Epithelial cell of esophagus (primary cell): Measurements from ENCODE around the gene PDCD11.
A peak's percentile ranks its signal among the peaks of the same experiment; 100 is the strongest.
"Not testable (repeated sequence)": the region's sequence is repeated elsewhere in the genome, so short reads cannot be mapped to it uniquely, and the experiment has no call there.

Experiments
- DNase-seq: peaks from one replicate; pipeline ENCODE4 v3.0.0; 2010; ENCODE audit warnings: low read depth
- H3K4me3 ChIP-seq: 2 replicates; pipeline ENCODE4 v1.5.1; 2011; ENCODE audit warnings: mild to moderate bottlenecking, low read length, control low read depth
- TF ChIP-seq, protein P1 (sequence below): IDR thresholded peaks from 2 replicates; pipeline ENCODE4 v1.5.1; 2011; ENCODE audit warnings: low read depth, mild to moderate bottlenecking, low read length, control low read depth, inconsistent platforms; ENCODE audit not compliant: insufficient read depth; ENCODE audit errors: missing control alignments

PDCD11 gene

DNA sequence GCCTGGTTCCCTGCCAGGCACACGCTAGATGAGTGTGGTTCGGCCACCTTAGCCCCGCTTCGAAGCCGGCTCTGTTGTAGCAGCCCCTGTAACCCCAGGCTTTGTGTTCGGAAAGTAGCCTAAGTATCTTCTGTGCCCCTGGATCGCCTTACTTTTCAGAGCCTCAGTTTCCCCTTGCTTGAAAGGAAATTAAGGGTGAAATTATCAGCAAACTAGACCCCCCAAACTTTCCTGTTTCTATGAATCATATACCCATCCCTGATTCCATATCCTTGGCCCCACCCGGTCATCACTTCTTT is 312 bp downstream of the PDCD11 start:
- peak overlapping the region; percentile 99 for H3K4me3 ChIP-seq
- TF ChIP-seq, protein P1, sequence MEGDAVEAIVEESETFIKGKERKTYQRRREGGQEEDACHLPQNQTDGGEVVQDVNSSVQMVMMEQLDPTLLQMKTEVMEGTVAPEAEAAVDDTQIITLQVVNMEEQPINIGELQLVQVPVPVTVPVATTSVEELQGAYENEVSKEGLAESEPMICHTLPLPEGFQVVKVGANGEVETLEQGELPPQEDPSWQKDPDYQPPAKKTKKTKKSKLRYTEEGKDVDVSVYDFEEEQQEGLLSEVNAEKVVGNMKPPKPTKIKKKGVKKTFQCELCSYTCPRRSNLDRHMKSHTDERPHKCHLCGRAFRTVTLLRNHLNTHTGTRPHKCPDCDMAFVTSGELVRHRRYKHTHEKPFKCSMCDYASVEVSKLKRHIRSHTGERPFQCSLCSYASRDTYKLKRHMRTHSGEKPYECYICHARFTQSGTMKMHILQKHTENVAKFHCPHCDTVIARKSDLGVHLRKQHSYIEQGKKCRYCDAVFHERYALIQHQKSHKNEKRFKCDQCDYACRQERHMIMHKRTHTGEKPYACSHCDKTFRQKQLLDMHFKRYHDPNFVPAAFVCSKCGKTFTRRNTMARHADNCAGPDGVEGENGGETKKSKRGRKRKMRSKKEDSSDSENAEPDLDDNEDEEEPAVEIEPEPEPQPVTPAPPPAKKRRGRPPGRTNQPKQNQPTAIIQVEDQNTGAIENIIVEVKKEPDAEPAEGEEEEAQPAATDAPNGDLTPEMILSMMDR, result no peak
- peak; percentile 6 for DNase-seq

DNA sequence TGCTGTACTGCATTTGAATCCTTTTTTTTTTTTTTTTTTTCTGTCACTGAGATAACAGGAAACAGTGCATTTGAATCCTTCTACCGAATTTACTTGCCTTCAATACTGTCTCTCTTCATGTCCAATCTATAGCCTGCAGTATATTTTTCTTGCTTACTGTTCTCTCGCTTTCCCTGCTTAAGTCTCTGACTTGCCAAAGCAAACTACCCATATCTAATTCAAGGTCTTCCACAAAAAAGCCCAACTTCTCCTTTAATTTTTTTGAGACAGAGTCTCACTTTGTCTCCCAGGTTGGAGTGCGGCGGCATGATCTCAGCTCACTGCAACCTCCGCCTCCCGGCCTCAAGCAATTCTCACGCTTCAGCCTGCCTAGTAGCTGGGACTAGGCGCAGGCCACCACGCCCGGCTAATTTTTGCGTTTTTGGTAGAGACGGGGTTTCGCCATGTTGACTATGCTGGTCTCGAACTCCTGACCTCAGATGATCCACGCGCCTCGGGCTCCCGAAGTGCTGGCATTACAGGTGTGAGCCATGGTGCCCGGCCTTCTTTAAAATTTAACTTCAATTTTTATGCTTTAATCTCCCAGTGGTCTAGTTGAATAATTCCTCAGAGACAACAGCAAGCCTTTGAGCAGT is 882 bp downstream of the PDCD11 start:
- peak; percentile 51 for DNase-seq
- peak overlapping the region; percentile 99 for H3K4me3 ChIP-seq
- TF ChIP-seq, protein P1, result no peak

DNA sequence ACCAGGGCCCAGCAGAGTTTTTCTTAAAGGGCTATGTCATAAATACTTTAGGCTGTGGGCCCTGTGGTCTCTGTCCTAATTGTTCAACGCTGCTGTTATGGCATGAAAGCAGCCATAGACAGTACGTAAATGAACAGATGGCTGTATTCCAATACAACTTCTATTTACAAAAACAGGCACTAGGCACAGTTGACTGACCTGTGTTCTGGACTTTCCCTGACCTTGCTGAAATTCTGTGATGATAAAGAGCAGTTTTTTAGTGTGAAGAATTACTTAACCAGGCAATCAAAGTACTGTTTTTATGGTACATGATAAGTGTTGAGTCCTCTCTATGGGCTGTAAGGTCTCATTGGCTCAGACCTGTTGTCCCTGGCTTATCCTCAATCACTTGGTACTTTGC is 17.1 kb downstream of the PDCD11 start:
- TF ChIP-seq, protein P1, result no peak
- DNase-seq, result no peak

DNA sequence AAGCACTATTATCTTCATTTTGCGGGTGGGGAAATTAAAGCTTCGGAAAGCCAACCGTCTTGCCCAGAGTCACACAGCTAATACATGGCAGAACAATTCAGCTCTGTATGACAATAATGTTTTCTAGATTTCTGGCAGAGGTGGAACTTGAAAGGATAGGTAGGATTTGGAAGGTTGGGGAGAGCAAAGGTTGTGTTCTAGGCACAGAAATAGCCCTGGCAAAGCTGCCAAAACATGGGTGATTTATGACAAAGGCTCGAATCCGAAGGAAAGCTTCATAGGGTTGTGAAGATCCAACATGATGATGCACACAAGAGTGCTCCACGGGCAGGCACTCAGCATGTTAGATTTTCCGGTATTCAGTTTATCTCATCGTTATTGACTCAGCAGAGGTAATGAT is 19.2 kb downstream of the PDCD11 start:
- TF ChIP-seq, protein P1, result no peak
- no peak for DNase-seq
- no peak overlapping the region for H3K4me3 ChIP-seq

More for the DNA sequence above, 17.1 kb downstream of the PDCD11 start:
- H3K4me3 ChIP-seq, result no peak overlapping the region

DNA sequence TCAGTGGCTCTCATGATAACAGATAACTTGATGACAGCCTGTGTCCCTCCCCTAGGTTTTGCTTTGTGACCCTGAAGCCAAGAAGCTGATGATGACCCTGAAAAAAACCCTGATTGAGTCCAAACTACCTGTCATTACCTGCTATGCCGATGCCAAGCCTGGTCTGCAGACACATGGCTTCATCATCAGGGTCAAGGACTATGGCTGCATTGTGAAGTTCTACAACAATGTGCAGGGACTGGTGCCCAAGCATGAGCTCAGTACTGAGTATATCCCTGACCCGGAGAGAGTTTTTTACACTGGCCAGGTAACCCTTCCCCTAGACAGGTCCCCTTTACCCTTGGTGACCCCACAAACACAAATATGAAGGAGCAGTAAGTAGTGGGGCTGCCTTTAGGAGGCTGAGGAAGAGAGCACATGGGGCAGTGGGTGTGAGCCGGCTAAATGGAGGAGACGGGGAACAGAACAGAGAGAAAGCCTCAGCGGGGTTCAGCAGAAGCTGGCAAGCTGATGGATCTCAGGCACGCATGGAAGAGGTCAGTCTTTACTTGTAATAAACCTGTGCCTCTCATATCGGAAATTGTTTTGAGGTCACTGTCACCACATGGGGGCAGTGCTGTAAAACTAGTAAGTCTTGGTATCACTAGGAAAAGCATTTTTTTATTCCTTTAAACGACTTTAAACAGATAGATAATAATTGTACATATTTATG is 20.2 kb downstream of the PDCD11 start:
- DNase-seq, result peak; percentile 60
- H3K4me3 ChIP-seq, result no peak overlapping the region
- TF ChIP-seq, protein P1, result peak; percentile 52

DNA sequence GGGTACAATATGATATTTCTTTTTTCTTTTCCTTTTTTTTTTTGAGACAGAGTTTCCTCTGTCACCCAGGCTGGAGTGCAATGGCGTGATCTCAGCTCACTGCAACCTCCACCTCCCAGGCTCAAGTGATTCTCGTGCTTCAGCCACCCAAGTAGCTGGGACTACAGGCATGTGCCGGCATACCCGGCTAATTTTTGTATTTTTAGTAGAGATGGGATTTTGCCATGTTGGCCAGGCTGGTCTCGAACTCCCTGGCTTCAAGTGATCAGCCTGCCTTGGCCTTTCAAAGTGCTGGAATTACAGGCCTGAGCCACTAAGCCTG is 20.7 kb downstream of the PDCD11 start:
- not testable (repeated sequence) for DNase-seq, H3K4me3 ChIP-seq

DNA sequence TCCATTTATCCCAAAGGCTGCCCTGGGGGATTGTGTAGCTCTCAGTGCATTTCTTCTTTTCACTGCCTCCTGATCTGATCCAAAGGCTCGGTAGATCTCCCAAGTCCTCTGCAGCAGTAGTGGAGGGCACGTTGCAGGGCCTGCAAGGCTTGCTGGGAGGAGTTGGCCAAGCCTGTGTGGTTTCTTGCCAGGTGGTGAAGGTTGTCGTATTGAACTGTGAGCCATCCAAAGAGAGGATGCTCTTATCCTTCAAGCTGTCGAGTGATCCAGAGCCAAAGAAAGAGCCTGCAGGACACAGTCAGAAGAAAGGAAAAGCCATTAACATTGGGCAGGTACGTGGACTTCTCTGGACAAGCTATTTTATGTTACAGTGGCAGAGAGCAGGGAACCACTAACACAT is 21.2 kb downstream of the PDCD11 start:
- TF ChIP-seq, protein P1, result no peak
- no peak for DNase-seq

More for the DNA sequence above, 21.2 kb downstream of the PDCD11 start:
- H3K4me3 ChIP-seq, result no peak overlapping the region
